Mesendoderm (in vitro differentiated cells): ENCODE results near the gene DSP. TPM values are rescaled to one million over a fixed set of nuclear protein-coding genes. Genes with fewer than 3 reads are reported as not detected.

ENCODE experiments used
- DNase-seq: peaks from one replicate; pipeline ENCODE4 v3.0.0; 2013
- H2AK5ac ChIP-seq: 2 replicates; pipeline ENCODE4 v1.6.1; 2013; ENCODE audit warnings: low read length, inconsistent platforms
- H2BK120ac ChIP-seq: 2 replicates; pipeline ENCODE4 v1.6.1; 2013; ENCODE audit warnings: low read depth, mild to moderate bottlenecking, low read length, moderate library complexity, mixed read lengths
- H2BK15ac ChIP-seq: replicated peaks from 2 replicates; pipeline ENCODE4 v1.6.1; 2013; ENCODE audit warnings: low read depth, mild to moderate bottlenecking, moderate library complexity
- H2BK5ac ChIP-seq: 2 replicates; pipeline ENCODE4 v1.6.1; 2013; ENCODE audit warnings: low read length, inconsistent platforms
- H3K18ac ChIP-seq: 2 replicates; pipeline ENCODE4 v1.6.1; 2013; ENCODE audit warnings: mild to moderate bottlenecking, low read length, mixed read lengths
- H3K23ac ChIP-seq: one replicate; pipeline ENCODE4 v1.6.1; 2013; ENCODE audit warnings: low read length
- H3K27ac ChIP-seq: 2 replicates; pipeline ENCODE4 v1.5.1; 2013; ENCODE audit warnings: low read depth, mild to moderate bottlenecking, inconsistent platforms, low read length, moderate library complexity
- H3K27me3 ChIP-seq: 2 replicates; pipeline ENCODE4 v1.6.1; 2013; ENCODE audit warnings: low read length, control low read depth, mild to moderate bottlenecking, inconsistent platforms; ENCODE audit not compliant: insufficient read depth, poor library complexity
- H3K36me3 ChIP-seq: 2 replicates; pipeline ENCODE4 v1.6.1; 2013; ENCODE audit warnings: low read length, inconsistent platforms; ENCODE audit not compliant: control insufficient read depth, insufficient read depth
- H3K4ac ChIP-seq: one replicate; pipeline ENCODE4 v1.6.1; 2013; ENCODE audit warnings: low read depth, mild to moderate bottlenecking, low read length, moderate library complexity
- H3K4me1 ChIP-seq: 2 replicates; pipeline ENCODE4 v1.6.1; 2013; ENCODE audit warnings: low read depth, low read length, inconsistent platforms; ENCODE audit not compliant: control insufficient read depth
- H3K4me2 ChIP-seq: 2 replicates; pipeline ENCODE4 v1.6.1; 2013; ENCODE audit warnings: low read length
- H3K4me3 ChIP-seq: 2 replicates; pipeline ENCODE4 v1.5.1; 2013; ENCODE audit warnings: mild to moderate bottlenecking, low read length
- H3K56ac ChIP-seq: one replicate; pipeline ENCODE4 v1.6.1; 2013; ENCODE audit warnings: low read length
- H3K79me1 ChIP-seq: 2 replicates; pipeline ENCODE4 v1.6.1; 2013; ENCODE audit warnings: low read length, inconsistent platforms
- H3K79me2 ChIP-seq: 2 replicates; pipeline ENCODE4 v1.6.1; 2013; ENCODE audit warnings: mild to moderate bottlenecking, low read length; ENCODE audit not compliant: control insufficient read depth, insufficient read depth
- H3K9ac ChIP-seq: 2 replicates; pipeline ENCODE4 v1.6.1; 2013; ENCODE audit warnings: low read length, inconsistent platforms
- H4K5ac ChIP-seq: one replicate; pipeline ENCODE4 v1.6.1; 2013; ENCODE audit warnings: low read length
- H4K8ac ChIP-seq: one replicate; pipeline ENCODE4 v1.6.1; 2013; ENCODE audit warnings: low read depth, mild to moderate bottlenecking, control low read depth, low read length, moderate library complexity
- WGBS: extraction: QIAGEN DNeasy Blood & Tissue Kit; methylation state at CpG from one replicate; pipeline ENCODE4 v1.1.7; 2013; ENCODE audit warnings: low lambda C conversion rate, missing lambda C conversion rate; ENCODE audit not compliant: insufficient coverage; ENCODE audit errors: extremely low coverage; 5-methylcytosine and 5-hydroxymethylcytosine counted together
- polyA plus RNA-seq, 2 experiments: library from polyadenylated mRNA; stranded (reverse); fragments of 200-250 nt; gene quantifications; one replicate each; pipeline ENCODE4 v1.2.3, GENCODE V29; 2013

Gene DSP, protein sequence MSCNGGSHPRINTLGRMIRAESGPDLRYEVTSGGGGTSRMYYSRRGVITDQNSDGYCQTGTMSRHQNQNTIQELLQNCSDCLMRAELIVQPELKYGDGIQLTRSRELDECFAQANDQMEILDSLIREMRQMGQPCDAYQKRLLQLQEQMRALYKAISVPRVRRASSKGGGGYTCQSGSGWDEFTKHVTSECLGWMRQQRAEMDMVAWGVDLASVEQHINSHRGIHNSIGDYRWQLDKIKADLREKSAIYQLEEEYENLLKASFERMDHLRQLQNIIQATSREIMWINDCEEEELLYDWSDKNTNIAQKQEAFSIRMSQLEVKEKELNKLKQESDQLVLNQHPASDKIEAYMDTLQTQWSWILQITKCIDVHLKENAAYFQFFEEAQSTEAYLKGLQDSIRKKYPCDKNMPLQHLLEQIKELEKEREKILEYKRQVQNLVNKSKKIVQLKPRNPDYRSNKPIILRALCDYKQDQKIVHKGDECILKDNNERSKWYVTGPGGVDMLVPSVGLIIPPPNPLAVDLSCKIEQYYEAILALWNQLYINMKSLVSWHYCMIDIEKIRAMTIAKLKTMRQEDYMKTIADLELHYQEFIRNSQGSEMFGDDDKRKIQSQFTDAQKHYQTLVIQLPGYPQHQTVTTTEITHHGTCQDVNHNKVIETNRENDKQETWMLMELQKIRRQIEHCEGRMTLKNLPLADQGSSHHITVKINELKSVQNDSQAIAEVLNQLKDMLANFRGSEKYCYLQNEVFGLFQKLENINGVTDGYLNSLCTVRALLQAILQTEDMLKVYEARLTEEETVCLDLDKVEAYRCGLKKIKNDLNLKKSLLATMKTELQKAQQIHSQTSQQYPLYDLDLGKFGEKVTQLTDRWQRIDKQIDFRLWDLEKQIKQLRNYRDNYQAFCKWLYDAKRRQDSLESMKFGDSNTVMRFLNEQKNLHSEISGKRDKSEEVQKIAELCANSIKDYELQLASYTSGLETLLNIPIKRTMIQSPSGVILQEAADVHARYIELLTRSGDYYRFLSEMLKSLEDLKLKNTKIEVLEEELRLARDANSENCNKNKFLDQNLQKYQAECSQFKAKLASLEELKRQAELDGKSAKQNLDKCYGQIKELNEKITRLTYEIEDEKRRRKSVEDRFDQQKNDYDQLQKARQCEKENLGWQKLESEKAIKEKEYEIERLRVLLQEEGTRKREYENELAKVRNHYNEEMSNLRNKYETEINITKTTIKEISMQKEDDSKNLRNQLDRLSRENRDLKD (N-terminal part only)
- 19.9 TPM for polyA plus RNA-seq (2013, experiment 1 of 2)
- polyA plus RNA-seq (2013, experiment 2 of 2), result 19.4 TPM

DNA sequence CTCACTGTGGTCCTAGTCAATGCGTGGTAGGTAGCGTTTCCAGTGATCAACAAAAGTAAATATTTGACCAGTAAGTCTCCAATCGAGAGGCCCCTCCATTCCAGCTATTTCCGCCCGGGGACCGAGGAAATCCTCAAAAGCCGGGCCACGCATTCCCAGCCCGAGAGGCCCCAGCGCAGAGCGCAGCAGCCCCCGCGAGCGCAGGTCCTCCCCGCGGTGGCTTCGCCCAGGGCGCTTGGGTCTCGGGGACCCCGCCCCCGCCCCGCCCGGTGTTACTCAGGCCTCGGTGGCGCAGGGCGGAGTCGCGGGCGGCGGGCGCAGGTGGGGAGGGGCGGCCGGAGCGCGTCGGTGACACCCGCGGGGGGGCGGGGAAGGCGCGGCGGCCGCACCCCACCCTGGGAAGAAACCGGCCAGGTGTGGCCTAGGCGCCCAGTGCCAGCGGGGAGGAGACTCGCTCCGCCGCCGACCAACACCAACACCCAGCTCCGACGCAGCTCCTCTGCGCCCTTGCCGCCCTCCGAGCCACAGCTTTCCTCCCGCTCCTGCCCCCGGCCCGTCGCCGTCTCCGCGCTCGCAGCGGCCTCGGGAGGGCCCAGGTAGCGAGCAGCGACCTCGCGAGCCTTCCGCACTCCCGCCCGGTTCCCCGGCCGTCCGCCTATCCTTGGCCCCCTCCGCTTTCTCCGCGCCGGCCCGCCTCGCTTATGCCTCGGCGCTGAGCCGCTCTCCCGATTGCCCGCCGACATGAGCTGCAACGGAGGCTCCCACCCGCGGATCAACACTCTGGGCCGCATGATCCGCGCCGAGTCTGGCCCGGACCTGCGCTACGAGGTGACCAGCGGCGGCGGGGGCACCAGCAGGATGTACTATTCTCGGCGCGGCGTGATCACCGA is at the start of gene DSP:
DSP (plus strand) TSS at position 497 of the 890 bp plus-strand sequence; CDS start at position 742, 245 bp downstream.
- Histone ChIP-seq H2BK5ac (peak within 1 kb of the TSS; percentile 56), H3K79me2 (peaks cover 6% of the 10 kb centered on the region), H3K4ac (peak within 1 kb of the TSS; percentile 41), H3K18ac (peak within 1 kb of the TSS; percentile 99), H3K4me2 (peak within 1 kb of the TSS; percentile 71), H3K27me3 (peaks cover 2% of the 10 kb centered on the region), H3K79me1 (peaks cover 6% of the 10 kb centered on the region), H3K9ac (peak within 1 kb of the TSS; percentile 93), H3K4me3 (peak within 1 kb of the TSS; percentile 70), H3K23ac (peak within 1 kb of the TSS; percentile 99), H3K4me1 (peaks cover 6% of the 10 kb centered on the region), H2BK120ac (peak within 1 kb of the TSS; percentile 76), H4K5ac (no peak within 1 kb of the TSS), H3K36me3 (no peaks in the 10 kb centered on the region), H3K27ac (peak within 1 kb of the TSS; percentile 92), H3K56ac (peak within 1 kb of the TSS; percentile 98), H4K8ac (peak within 1 kb of the TSS; percentile 42), H2BK15ac (no peak within 1 kb of the TSS), H2AK5ac (no peak within 1 kb of the TSS)
- WGBS, result no CpG with 5 or more reads among the region's 105 CpGs
- DNase-seq, result peak; percentile 84

DNA sequence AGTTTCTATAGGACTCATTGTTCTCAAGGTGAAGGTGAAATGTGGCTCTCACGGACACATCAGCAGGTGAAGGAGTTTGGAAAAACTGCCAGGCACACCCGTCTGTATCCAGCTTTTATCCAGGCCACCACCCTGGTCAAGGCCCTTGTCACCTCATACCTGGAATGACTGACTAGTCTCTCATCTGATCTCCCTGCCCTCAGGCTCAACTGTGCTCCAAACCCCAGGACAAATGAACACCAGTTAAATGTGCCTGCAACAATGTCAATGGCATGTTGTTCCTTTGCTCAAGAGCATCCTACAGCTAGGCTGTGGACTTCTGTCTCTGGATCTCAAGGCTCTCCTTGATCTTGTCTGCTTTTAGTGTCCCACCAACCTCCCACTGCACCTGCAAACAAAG is 47.6 kb upstream of the DSP start:
- no peak overlapping the region for H2BK5ac ChIP-seq
- no peak overlapping the region for H2BK120ac ChIP-seq
- H3K4me1 ChIP-seq, result no peaks in the 10 kb centered on the region
- no peak overlapping the region for H3K27ac ChIP-seq
- H3K9ac ChIP-seq, result no peak overlapping the region
- H3K23ac ChIP-seq, result no peak overlapping the region
- H3K18ac ChIP-seq, result no peak overlapping the region
- WGBS, result no CpG with 5 or more reads among the region's 2 CpGs
- H4K8ac ChIP-seq, result no peak overlapping the region
- no peak overlapping the region for H3K4me3 ChIP-seq
- DNase-seq, result no peak
- no peak overlapping the region for H3K56ac ChIP-seq
- no peak overlapping the region for H2AK5ac ChIP-seq
- H3K4me2 ChIP-seq, result no peak overlapping the region
- no peaks in the 10 kb centered on the region for H3K79me2 ChIP-seq
- no peaks in the 10 kb centered on the region for H3K36me3 ChIP-seq
- H3K79me1 ChIP-seq, result no peaks in the 10 kb centered on the region
- H3K4ac ChIP-seq, result no peak overlapping the region
- no peaks in the 10 kb centered on the region for H3K27me3 ChIP-seq
- no peak overlapping the region for H4K5ac ChIP-seq
- no peak overlapping the region for H2BK15ac ChIP-seq

DNA sequence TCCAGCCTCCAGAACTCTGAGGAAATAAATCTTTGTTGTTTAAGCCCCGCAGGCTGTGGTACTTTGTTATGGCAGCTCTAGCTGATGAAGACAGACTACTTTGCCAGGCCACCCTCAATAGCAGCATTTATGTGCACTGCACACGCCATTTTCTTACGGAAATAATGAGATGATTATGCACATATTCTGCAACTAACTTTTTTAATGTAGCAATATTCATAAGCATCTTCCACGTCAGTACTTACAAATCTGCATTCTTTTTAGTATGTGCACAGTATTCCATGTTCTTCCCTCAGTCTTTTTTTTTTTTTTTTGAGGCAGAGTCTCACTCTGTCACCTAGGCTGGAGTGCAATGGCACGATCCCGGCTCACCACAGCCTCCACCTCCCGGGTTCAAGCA is 46.8 kb upstream of the DSP start:
- WGBS, result no CpG with 5 or more reads among the region's 7 CpGs
- no peak overlapping the region for H2AK5ac ChIP-seq
- DNase-seq, result no peak

DNA sequence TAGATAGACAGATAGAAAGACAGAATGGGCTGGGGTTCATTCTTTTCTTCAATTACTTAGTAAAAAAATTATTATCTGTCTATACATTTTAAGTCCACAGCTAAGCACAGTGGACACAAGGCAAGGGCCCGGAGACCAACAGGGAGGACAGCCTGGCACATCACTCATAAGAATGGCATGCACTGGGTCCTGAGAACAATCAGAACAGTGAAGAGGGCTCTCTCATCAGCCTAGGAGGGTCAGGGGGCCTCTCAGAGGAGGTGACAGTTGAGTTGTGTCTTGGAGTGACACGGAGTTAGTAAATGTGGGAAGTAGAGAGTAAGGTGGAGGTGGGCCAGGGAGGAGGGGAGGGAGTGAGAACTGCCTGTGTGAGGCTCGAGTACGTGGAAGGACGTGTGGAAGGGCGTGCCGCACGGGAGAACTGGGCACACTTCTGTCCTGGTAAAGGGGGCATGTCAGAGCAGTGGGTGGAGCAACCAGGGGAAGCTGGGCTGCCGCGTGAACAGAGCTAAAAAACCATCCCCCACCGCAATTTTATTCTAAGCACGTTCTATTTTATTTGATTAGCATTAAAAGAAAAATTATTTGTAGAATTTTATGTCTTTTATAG is 45.1 kb upstream of the DSP start:
- DNase-seq, result no peak
- Histone ChIP-seq H3K4me3 (no peak overlapping the region), H2BK5ac (no peak overlapping the region), H2BK15ac (no peak overlapping the region), H3K4me2 (no peak overlapping the region), H3K79me1 (no peaks in the 10 kb centered on the region), H3K36me3 (no peaks in the 10 kb centered on the region), H3K18ac (no peak overlapping the region), H3K4ac (no peak overlapping the region), H4K5ac (no peak overlapping the region), H3K27ac (no peak overlapping the region), H3K9ac (no peak overlapping the region), H3K56ac (no peak overlapping the region), H3K4me1 (no peaks in the 10 kb centered on the region), H3K27me3 (no peaks in the 10 kb centered on the region), H3K23ac (no peak overlapping the region), H4K8ac (no peak overlapping the region), H3K79me2 (no peaks in the 10 kb centered on the region), H2BK120ac (no peak overlapping the region), H2AK5ac (no peak overlapping the region)
- WGBS, result no CpG with 5 or more reads among the region's 12 CpGs

More for the DNA sequence above, 46.8 kb upstream of the DSP start:
- Histone ChIP-seq H3K79me2 (no peaks in the 10 kb centered on the region), H3K18ac (no peak overlapping the region), H4K8ac (no peak overlapping the region), H3K4me1 (no peaks in the 10 kb centered on the region), H3K79me1 (no peaks in the 10 kb centered on the region), H2BK120ac (no peak overlapping the region), H4K5ac (no peak overlapping the region), H2BK15ac (no peak overlapping the region), H3K4ac (no peak overlapping the region), H3K4me2 (no peak overlapping the region), H3K23ac (no peak overlapping the region), H3K56ac (no peak overlapping the region), H2BK5ac (no peak overlapping the region), H3K27ac (no peak overlapping the region), H3K4me3 (no peak overlapping the region), H3K27me3 (no peaks in the 10 kb centered on the region), H3K9ac (no peak overlapping the region), H3K36me3 (no peaks in the 10 kb centered on the region)
